ENCODE measurements around the gene FAM120C.

FAM120C gene

GRCh38 chrX:54166915-54167314 is 16.1 kb downstream of the FAM120C start:
- DNase-seq: no peak

GRCh38 chrX:54157561-54157960 is 25.5 kb downstream of the FAM120C start:
- no peak for DNase-seq

DNA sequence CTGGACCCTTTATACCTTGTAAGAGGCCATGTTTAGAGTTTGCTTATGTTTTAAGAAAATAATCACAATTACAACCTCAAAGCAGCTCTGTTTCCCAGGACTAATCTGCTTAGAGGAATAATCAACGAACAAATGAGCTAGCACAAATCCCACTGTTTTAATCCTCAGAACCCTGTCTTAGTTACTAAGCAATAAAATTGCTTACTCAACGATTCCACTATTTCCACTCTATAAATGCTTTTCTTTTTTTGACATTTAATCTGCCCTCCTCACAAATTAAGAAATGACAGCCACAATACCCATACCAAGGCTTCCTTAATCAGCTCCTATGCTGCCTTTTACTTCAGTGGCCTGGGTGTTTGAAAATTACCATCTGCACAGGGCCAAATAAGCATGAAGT is 48.8 kb downstream of the FAM120C start:
- no peak for DNase-seq

DNA sequence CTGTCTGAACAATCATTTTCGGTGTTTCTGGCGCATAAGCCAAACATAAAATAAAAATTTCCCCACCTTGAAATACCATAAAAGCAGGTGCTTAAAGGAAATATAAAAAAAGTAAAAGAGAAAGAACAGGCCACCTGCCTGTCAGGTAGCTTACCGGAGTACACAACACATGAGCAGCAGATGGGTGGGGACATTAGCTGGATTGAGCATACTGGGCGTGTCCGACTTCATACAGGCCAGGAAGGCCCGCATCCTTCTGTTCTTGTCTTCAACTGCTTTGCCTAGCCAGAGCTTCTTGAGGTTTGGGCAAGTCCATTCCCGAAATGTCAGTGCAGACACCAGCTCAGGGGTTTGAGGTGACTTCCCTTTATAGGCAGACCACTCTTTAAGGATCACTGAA is 66.7 kb downstream of the FAM120C start:
- no peak for DNase-seq

DNA sequence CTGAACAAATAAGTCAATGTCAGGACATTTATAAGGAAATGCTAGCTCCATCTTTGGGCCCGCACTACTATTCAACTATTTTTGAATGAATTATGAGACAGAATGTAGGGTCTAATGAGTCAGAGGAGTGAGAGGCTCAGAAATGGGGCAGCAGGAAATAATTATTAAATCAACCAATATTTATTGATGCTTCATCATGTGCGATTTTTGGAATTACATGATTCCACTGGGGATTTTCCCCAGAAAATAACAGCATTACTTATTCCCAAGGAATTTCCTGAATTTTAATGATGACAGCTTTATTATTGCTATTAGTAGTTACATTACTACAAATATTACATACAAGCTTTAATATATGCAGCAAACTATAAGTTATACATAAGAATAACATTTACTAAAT is 89.5 kb downstream of the FAM120C start:
- no peak for DNase-seq

DNA sequence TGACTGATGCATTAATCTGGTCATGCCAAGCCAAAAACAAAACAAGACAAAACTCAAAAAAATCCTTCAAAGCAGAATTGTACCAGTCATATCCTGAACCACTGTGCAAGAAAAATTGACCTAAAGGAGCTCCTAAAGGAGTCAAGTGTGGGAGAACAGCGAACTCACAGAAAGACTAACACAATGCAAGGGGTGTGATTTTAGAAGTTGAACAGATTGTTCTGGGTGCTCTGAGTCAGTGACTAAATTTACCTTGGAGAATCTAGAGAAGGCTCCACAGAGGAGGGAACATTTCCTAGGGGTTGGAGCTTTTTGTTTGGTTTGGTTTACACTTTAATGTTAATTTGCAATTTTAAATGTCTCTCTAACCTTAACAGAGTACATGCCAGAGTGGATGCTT is 89.9 kb downstream of the FAM120C start:
- DNase-seq: no peak

- no peak for DNase-seq
These were observed 92.2 kb downstream of the FAM120C start for GRCh38 chrX:54090880-54091279.

DNA sequence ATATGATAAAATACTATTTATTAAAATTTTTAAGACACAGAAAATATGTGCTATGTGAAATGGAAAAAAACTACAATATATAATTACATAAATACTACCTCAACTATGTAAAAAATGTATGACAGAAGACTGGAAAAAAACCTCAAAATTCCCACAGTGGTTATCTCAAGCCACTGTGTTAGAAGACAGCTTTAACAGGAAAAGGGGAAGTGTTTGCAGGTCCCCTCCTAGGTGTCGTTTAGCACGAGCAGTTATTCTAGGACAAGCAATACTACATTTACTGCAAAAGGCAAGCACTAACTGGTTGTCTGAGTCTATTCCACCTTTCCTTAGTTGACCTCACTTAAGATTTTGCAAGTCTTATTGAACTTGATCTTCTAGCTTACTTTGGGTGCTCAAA is 93.9 kb downstream of the FAM120C start:
- DNase-seq: no peak

DNA sequence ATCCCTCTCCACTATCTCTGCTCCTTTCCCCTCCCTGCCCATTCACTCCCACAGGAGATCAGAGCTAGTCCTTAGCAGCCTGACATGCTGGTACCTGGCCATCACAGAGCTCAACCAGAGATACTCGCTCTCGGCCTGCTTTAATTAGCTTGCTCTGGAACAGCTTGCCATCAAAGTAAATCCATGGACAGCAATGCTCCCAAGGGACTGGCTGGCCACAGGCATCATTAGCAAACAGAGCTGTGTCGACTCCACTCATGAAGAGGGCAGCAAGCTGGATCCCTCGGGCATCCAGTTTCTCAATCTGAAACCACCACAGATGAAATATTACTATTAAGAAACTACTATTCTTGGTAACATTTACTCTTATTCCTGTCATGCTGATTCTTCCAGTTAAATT is 95.4 kb downstream of the FAM120C start:
- DNase-seq: no peak

DNA sequence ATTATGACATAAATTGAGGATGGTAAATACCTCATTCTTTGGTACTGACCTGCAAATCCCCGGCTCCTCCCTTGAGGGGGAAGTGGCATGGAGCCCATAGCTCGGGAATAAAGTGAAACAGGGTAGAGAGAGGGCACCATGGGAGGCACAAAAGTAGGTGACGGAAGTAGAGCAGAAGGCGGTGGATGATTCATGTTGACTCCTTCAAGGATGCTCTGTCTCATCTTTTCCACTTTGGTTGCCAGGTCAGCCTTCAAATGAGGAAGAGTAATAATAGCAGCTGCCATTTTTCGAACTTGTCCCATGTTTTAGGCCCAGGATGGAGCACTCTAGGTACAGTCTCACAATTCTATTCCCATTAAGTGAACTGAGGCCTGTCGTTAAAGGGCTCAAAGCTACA is 97.4 kb downstream of the FAM120C start:
- DNase-seq: no peak

DNA sequence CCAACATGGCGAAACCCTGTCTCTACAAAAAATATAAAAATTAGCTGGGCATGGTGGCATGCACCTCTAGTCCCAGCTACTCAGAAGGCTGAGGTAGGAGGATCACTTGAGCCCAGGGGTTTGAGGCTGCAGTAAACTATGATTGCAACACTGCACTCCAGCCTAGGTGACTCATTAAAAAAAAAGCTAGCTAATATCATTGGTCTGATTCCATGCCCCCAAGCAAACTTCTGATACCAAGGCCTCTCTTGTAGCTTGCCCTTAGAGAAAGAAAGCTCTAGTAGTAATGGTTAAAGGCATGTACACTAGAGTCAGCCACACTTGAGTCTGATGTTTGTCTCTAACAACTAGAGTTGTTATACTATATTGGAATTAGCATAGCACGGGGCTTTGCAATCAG is 106.2 kb downstream of the FAM120C start:
- no peak for DNase-seq

DNA sequence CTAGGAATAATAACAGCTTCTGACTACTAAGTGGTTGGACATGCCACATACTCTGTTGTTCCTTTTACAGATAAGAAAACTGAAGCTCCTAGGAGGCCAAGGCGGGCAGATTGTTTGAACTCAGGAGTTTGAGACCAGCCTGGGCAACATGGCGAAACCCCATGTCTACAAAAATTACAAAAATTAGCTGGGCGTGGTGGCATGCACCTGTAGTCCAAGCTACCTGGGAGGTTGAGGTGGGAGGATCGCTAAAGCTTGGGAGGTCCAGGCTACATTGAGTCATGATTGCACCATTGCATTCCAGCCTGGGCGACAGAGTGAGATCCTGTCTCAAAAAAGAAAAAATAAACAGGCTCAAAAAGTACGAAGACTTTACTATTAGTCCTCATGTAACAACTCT is 108.2 kb downstream of the FAM120C start:
- DNase-seq: no peak

DNA sequence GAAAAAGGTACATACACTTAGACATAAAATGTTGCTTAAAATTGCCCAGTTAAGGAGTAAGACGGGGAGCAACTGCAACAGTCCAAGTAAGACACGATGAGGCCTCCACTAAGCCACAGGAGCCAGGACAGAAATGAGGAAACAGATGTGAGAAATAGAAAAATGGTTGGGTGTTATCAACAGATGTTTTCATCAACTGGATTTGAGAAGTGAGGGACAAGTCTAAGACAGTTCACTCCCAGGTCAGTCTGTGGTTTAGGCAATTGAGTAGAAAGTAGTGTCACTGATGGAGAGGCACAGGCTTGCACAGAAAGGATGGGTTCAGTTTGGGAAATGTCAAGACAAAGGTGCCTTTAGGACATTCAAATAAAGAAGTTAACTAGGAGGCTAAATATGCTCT is 115.3 kb downstream of the FAM120C start:
- no peak for DNase-seq

GRCh38 chrX:54066841-54067240 is 116.2 kb downstream of the FAM120C start:
- no peak for DNase-seq

DNA sequence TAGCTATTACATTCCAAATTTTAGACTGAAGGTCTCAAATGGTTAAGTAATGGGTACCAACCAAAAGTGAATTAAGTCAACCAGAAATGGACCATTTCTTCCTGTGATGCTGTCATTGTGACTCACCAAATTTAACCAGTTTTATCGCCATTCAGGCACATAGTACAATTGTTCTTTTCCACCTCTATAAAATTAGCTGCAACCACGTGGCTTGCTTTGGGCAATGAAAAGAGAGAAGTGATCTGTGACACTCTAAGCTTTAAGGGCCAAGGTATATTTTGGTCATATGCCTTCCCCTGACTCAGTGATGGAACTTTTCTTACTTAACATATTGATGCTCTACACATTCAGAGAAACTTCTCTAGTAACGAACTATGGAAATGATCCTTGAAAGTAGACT is 118.5 kb downstream of the FAM120C start:
- no peak for DNase-seq

GRCh38 chrX:54063361-54063760 is 119.7 kb downstream of the FAM120C start:
- no peak for DNase-seq

- no peak for DNase-seq
These were observed 133.3 kb downstream of the FAM120C start for GRCh38 chrX:54049801-54050200.

DNA sequence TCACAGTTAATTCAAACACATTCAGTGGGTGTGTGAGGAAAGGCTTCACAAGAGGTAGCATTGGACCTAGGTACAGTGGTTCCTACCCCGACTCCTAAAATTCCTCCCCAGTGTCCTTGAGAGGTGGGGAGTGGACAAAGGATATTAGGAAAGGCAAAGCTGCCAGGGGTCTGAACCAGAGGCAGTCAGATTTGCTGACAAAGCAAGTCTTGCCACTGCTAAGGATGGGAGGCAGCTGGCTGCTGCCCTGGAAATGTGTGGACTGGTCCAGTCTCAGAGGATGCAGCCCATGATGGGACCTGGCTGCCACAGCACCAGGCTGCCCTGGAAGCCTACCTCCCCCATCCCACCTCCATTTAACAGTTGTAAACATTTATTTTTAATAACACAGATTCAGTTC is 134.6 kb downstream of the FAM120C start:
- DNase-seq: no peak

- no peak for DNase-seq
These were observed 137.4 kb downstream of the FAM120C start for GRCh38 chrX:54045563-54046228.

DNA sequence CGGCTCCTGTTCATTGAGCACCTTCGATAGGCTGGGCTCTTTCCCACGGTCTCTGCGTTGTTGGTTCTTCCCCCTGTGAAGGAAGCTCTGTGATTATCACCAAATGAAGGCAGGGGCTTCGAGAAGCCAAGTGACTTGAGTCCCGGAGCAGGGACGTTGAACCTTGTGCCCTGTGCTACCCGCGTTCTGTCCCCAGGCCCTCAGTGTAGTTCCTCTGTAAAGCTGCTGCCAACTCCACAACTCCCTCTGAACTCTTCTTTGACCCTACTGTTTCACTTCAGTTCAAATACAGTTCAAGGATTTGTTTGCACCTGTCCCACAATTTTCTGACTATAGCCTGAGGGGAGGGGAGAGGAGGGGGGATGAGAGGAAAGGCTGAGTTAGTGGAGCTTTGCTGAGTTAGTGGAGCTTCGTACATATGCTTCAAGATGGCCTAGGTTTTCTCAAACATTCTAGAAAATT is 138.1 kb downstream of the FAM120C start:
- no peak for DNase-seq

DNA sequence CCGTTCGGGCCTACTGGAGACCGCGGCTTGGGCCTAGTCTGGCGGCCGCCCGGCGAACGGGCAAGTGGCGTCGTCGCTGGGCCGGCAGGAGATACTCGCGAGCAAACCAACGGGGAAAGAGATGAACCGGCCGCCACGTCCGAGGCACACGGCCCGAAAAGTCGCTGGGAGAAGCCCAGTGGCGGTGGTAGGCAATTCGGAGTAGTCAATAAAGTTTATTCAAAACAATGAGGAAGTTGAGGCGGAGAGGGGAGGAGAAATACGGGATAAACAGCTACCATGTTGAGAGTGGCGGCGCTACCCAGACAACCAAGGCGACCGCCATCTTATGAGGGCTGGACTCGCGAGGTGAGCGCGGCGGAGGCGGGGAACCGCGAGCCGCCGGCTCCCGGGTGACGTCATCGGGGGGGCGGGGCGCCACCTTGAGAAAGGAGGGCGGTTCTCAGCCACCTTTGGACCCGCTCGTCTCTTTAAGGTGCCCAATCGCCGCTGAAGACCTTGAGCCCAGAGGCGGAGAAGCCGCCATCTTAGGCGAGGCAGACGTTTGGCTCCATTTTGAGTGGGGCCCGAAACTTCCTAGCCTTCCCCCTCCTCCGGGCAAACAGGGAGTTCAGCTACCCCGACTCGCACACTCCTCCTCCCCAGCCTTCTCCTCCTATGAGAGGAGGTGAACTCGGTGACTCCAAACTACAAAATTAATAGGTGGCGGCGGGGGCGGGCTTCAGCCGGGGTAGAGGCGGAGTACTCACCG is 138.8 kb downstream of the FAM120C start, which contains the start of gene PHF8:
Gene PHF8, minus strand, starts transcription at position 348 of the 751 bp plus-strand sequence. CDS start 1,745 bp downstream, outside the sequence.
- peak; percentile 97 for DNase-seq

DNA sequence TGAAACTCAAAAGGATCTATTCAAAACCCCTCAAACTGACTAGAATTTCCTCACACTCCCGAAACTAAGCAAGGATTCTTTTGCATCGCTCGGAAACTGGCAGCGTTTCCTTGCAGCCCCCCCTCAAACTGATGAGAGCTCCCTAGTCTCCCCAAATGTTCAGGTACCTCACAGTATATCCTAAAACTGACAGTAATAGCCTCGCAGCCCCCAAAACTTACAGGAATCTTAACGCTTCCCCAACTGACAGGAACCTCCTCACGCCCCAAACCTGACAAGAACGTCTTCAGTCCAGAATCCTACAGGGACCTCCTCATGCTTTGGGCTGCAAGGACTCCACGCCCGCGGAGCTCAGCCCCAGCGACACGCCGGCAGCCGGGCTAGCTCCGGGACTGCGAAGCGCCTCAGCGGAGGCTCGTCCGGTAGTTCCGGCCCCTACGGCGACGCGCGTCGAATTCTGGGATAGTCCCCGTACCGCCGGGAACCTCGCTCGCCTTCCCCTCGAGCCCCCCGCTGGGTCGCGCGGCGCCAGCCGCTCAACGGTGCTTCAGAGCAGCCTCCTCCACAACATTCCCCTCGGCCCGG is 139.4 kb downstream of the FAM120C start:
- peak in 1 of 2 donors; percentile 25 for DNase-seq

DNA sequence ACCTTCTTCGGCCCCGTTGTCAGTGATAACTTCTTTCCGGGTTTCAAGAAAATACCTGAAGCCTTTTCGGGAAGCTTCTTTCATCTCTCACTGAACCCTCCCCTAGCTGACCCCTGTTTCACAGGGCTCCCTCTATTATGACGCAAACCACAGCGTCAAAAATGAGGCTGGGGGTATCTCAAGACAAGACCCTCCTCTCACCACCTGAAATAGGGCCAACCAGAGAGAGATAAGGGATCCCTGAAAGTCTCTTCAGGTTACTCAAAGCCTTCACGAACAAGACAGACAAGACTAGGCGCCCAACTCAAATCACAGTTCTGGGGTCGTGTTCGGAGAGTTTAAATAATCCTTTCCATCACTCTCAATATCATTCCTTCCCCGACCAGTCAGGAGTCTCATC is 140.0 kb downstream of the FAM120C start:
- DNase-seq: no peak

DNA sequence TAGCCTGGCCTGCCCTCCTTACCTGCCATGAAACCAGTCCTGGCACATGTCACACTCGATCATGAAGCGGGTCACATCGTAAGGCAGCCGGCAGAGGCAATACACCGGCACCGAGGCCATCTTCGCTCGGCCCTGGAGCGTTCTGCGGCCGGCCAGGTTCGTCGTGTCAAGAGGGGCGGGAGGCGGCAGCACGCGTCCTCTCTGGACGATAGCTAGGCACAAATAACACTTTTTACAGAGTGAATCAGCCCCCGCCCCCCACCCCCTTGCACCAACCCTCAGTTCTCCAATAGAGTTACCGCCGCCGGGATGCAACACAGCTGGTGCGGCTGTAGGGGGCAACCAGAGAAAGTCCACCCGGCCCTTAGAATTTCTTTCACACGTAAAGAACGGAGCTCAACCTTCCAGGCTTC is 140.4 kb downstream of the FAM120C start:
- DNase-seq: peak; percentile 51 to 53
